ENCODE measurements around the gene CRYL1. TPM values are rescaled to one million over a fixed set of nuclear protein-coding genes. Genes with fewer than 3 reads are reported as not detected.

CRYL1 gene
- total and polyA plus RNA-seq, 2 of the 8 experiments (the other 6 are each of a cell fraction or from before 2014, with no cell fraction given) = 1.9 to 6.4 TPM

- TF ChIP-seq CHD7 (IDR thresholded peaks at IDR 0.05; ENCODE audit: insufficient replicate concordance, low read length) = no peak
- TF ChIP-seq TBP (IDR thresholded peaks at IDR 0.05; ENCODE audit: low read depth, low read length) = no peak
- no peak for TF ChIP-seq SIN3A (conservative IDR thresholded peaks at IDR 0.05 in 1 of 2, IDR thresholded peaks at IDR 0.05 in 1 of 2; ENCODE audit: low read depth in 1 of 2, low read length in 2 of 2)
- TF ChIP-seq CEBPB (IDR thresholded peaks at IDR 0.05; ENCODE audit: low read depth, low read length) = no peak
- TF ChIP-seq BACH1 (IDR thresholded peaks at IDR 0.05; ENCODE audit: low read length) = no peak
- TF ChIP-seq BRCA1 (IDR thresholded peaks at IDR 0.05; ENCODE audit: low read depth, low read length) = no peak
- TF ChIP-seq EGR1 (IDR thresholded peaks at IDR 0.05; ENCODE audit: borderline replicate concordance, low read depth, low read length) = no peak
- no peak for TF ChIP-seq KDM1A (IDR thresholded peaks at IDR 0.05; ENCODE audit: borderline replicate concordance, low read length)
- no peak for TF ChIP-seq SP4 (IDR thresholded peaks at IDR 0.05; ENCODE audit: low read length)
- no peak for TF ChIP-seq NRF1 (IDR thresholded peaks at IDR 0.05; ENCODE audit: low read depth, low read length)
- TF ChIP-seq FOSL1 (IDR thresholded peaks at IDR 0.05; ENCODE audit: insufficient read depth, low read depth, low read length) = no peak
- no peak for TF ChIP-seq KDM5A (IDR thresholded peaks at IDR 0.05; ENCODE audit: low read length)
- TF ChIP-seq POLR2AphosphoS5 (IDR thresholded peaks at IDR 0.05; ENCODE audit: low read depth, low read length) = no peak
Observed at GRCh38 chr13:20362484-20363041, 163.1 kb downstream of the CRYL1 start (continued).
